HG03139 (cell line): ENCODE results near the gene FARP2.

Experiments used
- ATAC-seq: cut with Tn5 transposase; IDR thresholded peaks from one replicate; pipeline ENCODE4 v1.9.1; 2021; ENCODE audit not compliant: unreplicated experiment

The FARP2 gene

GRCh38 chr2:241321886-241322285 is 34.2 kb upstream of the FARP2 start:
- no peak for ATAC-seq

GRCh38 chr2:241323778-241324177 is 32.3 kb upstream of the FARP2 start:
- no peak for ATAC-seq

GRCh38 chr2:241324775-241325174 is 31.3 kb upstream of the FARP2 start:
- no peak for ATAC-seq

- no peak for ATAC-seq
These were observed 30.8 kb upstream of the FARP2 start for GRCh38 chr2:241325257-241325656.

GRCh38 chr2:241329669-241330615 is 26.1 kb upstream of the FARP2 start:
- ATAC-seq, result no peak

GRCh38 chr2:241330616-241330981 is 25.5 kb upstream of the FARP2 start:
- no peak for ATAC-seq

- ATAC-seq, result no peak
These were observed 21.3 kb upstream of the FARP2 start for GRCh38 chr2:241334813-241335212.

- no peak for ATAC-seq
These were observed 16.1 kb upstream of the FARP2 start for GRCh38 chr2:241339839-241340630.

GRCh38 chr2:241340631-241341163 is 15.4 kb upstream of the FARP2 start:
- ATAC-seq, result no peak

GRCh38 chr2:241344925-241345651 is 11.0 kb upstream of the FARP2 start:
- ATAC-seq, result no peak

- ATAC-seq, result no peak
These were observed 6.1 kb upstream of the FARP2 start for GRCh38 chr2:241349941-241350340.

- no peak for ATAC-seq
These were observed 5.6 kb upstream of the FARP2 start for GRCh38 chr2:241350530-241350877.

- no peak for ATAC-seq
These were observed 5.0 kb upstream of the FARP2 start for GRCh38 chr2:241350878-241351639.

- no peak for ATAC-seq
These were observed 4.4 kb upstream of the FARP2 start for GRCh38 chr2:241351640-241352031.

- ATAC-seq, result no peak
These were observed 3.9 kb upstream of the FARP2 start for GRCh38 chr2:241352227-241352626.

GRCh38 chr2:241354668-241355658 is 1.1 kb upstream of the FARP2 start:
- ATAC-seq, result no peak

- ATAC-seq, result no peak
These were observed 781 bp downstream of the FARP2 start for GRCh38 chr2:241356871-241357260.

GRCh38 chr2:241357531-241357930 is 1.4 kb downstream of the FARP2 start:
- ATAC-seq, result no peak

- no peak for ATAC-seq
These were observed 2.4 kb downstream of the FARP2 start for GRCh38 chr2:241358470-241358869.
